HEK293 (cell line): ENCODE data around the gene GRID2.

Experiments used
- CTCF ChIP-seq: fragments of 450-650 bp; formaldehyde crosslinking; IDR thresholded peaks from 2 replicates; pipeline ENCODE4 v1.5.1; 2016; ENCODE audit warnings: missing biosample characterization, missing genetic modification characterization
- HIC1 ChIP-seq: fragments of 450-650 bp; formaldehyde crosslinking; IDR thresholded peaks from 2 replicates; pipeline ENCODE4 v1.5.1; 2016; ENCODE audit warnings: missing biosample characterization, missing genetic modification characterization
- REST ChIP-seq: fragments of 450-650 bp; formaldehyde crosslinking; IDR thresholded peaks from 2 replicates; pipeline ENCODE4 v1.5.1; 2016; ENCODE audit warnings: missing biosample characterization, missing genetic modification characterization
- ZFP37 ChIP-seq: fragments of 450-650 bp; formaldehyde crosslinking; IDR thresholded peaks from 2 replicates; pipeline ENCODE4 v1.5.1; 2016; ENCODE audit warnings: missing biosample characterization, missing genetic modification characterization
- ZNF133 ChIP-seq: fragments of 450-650 bp; formaldehyde crosslinking; IDR thresholded peaks from 2 replicates; pipeline ENCODE4 v1.5.1; 2016; ENCODE audit warnings: missing biosample characterization, missing genetic modification characterization
- ZNF248 ChIP-seq: fragments of 450-650 bp; formaldehyde crosslinking; IDR thresholded peaks from 2 replicates; pipeline ENCODE4 v1.5.1; 2017; ENCODE audit warnings: missing biosample characterization, missing genetic modification characterization
- ZNF558 ChIP-seq: fragments of 450-650 bp; formaldehyde crosslinking; IDR thresholded peaks from 2 replicates; pipeline ENCODE4 v1.5.1; 2016; ENCODE audit warnings: missing biosample characterization, missing genetic modification characterization
- ZNF677 ChIP-seq: fragments of 450-650 bp; IDR thresholded peaks from 2 replicates; pipeline ENCODE4 v1.5.0; 2018; ENCODE audit warnings: missing biosample characterization, mild to moderate bottlenecking, missing genetic modification characterization, moderate library complexity
- ZNF76 ChIP-seq: fragments of 450-650 bp; formaldehyde crosslinking; IDR thresholded peaks from 2 replicates; pipeline ENCODE4; 2016; ENCODE audit warnings: low read depth, missing biosample characterization, missing genetic modification characterization, borderline replicate concordance
- ZNF777 ChIP-seq: fragments of 450-650 bp; formaldehyde crosslinking; IDR thresholded peaks from 2 replicates; pipeline ENCODE4 v1.5.1; 2017; ENCODE audit warnings: missing biosample characterization, missing genetic modification characterization, borderline replicate concordance

GRCh38 chr4:92455329-92455839 lies 151.6 kb downstream of the GRID2 start:
- TF ChIP-seq ZNF133 (no peak), ZFP37 (no peak), CTCF (tag by site-specific recombination) (no peak), ZNF76 (no peak), REST (tag by site-specific recombination) (no peak), ZNF777 (tag by site-specific recombination) (no peak), HIC1 (tag by site-specific recombination) (no peak), ZNF677 (tag by site-specific recombination) (no peak), ZNF558 (tag by site-specific recombination) (no peak), ZNF248 (no peak)
